ENCODE results near the gene CDKAL1. TPM values are rescaled to one million over a fixed set of nuclear protein-coding genes. Genes with fewer than 3 reads are reported as not detected.

CDKAL1 gene
- total RNA-seq, 1 experiment from 2014 or later: 16.1 TPM

GRCh38 chr6:21083708-21084107 is 549.5 kb downstream of the CDKAL1 start:
- Histone ChIP-seq H3K27me3 (ENCODE audit: insufficient read depth, low read depth) (no peaks in the 10 kb centered on the region), H3F3A (ENCODE audit: insufficient read depth, low read depth) (no peaks in the 10 kb centered on the region), H3K27ac (no peak overlapping the region), H3K4me2 (no peak overlapping the region), H4K20me1 (ENCODE audit: insufficient read depth) (no peaks in the 10 kb centered on the region), H3K36me3 (ENCODE audit: low read depth) (no peaks in the 10 kb centered on the region), H2AFZ (no peak overlapping the region), H3K9me3 (ENCODE audit: insufficient read depth, low read depth) (no peaks in the 10 kb centered on the region), H3K79me2 (ENCODE audit: low read depth) (no peaks in the 10 kb centered on the region), H3K4me1 (replicated peaks; ENCODE audit: insufficient read depth) (no peaks in the 10 kb centered on the region), H3K4me3 (no peak overlapping the region), H3K9me2 (ENCODE audit: insufficient read depth) (no peaks in the 10 kb centered on the region)
- no TSS peak for BruUV-seq (replicated peaks)
- ChIA-PET POLR2A (ENCODE audit: unreplicated experiment) (no interaction called here), CTCF (no interaction called here)
- TF ChIP-seq CTCF (conservative IDR thresholded peaks at IDR 0.05): no peak
- no peak for TF ChIP-seq EZH2 (IDR thresholded peaks at IDR 0.05; ENCODE audit: low read depth)
- intact Hi-C loops (cut with micrococcal nuclease; ENCODE audit: unreplicated experiment): no loop called here
- DNase-seq: no peak

DNA sequence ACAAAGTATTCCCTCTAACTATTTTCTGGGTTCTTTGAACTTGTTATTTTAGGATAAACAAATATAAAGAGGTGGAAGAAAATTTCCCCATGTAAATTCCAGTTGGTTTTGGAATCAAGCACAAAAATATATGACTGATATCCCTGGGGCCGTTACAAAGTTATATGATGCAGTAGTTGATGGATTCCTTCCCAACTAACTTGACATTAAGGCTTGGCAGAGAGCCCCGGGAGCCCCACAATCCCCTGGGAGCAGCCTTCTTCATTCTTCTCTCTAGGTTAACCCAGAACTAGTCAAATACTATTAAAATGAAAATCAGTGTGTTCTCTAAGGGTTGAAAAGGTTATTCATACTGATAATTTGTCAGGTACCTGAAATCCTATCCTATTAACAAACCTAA is 550.4 kb downstream of the CDKAL1 start:
- no peaks in the 10 kb centered on the region for H4K20me1 ChIP-seq (ENCODE audit: insufficient read depth)
- TF ChIP-seq CTCF (conservative IDR thresholded peaks at IDR 0.05) (no peak), EZH2 (IDR thresholded peaks at IDR 0.05; ENCODE audit: low read depth) (no peak)
- ChIA-PET CTCF (no interaction called here), POLR2A (ENCODE audit: unreplicated experiment) (no interaction called here)
- no peaks in the 10 kb centered on the region for H3K79me2 ChIP-seq (ENCODE audit: low read depth)
- no peaks in the 10 kb centered on the region for H3K27me3 ChIP-seq (ENCODE audit: insufficient read depth, low read depth)
- intact Hi-C loops (cut with micrococcal nuclease; ENCODE audit: unreplicated experiment): no loop called here
- no peaks in the 10 kb centered on the region for H3K9me3 ChIP-seq (ENCODE audit: insufficient read depth, low read depth)
- H3K4me2 ChIP-seq: no peak overlapping the region
- no peaks in the 10 kb centered on the region for H3K36me3 ChIP-seq (ENCODE audit: low read depth)
- no TSS peak for BruUV-seq (replicated peaks)
- no peak for DNase-seq
- H3K27ac ChIP-seq: no peak overlapping the region
- no peaks in the 10 kb centered on the region for H3K9me2 ChIP-seq (ENCODE audit: insufficient read depth)
- H3K4me1 ChIP-seq (replicated peaks; ENCODE audit: insufficient read depth): no peaks in the 10 kb centered on the region
- H3K4me3 ChIP-seq: no peak overlapping the region
- no peaks in the 10 kb centered on the region for H3F3A ChIP-seq (ENCODE audit: insufficient read depth, low read depth)
- no peak overlapping the region for H2AFZ ChIP-seq

DNA sequence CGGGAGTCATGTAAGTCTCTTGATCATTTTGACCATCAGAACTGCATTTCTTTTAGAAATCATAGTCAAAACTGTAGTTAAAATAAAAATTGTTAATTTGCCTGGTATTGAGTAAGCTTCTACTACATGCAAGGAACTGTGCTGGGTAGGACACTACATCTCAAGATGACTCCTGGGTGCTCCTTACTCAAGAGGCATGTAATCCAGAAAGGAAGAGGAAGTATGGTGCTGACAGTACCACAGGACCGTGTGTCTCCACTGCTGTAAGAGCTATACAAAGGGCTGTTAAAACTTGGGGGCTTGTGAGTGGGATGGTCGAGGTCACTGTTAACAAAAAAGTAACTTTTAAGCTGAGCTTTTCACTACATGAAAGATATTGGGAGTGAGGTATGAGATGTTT is 551.0 kb downstream of the CDKAL1 start:
- H3K9me2 ChIP-seq (ENCODE audit: insufficient read depth): no peaks in the 10 kb centered on the region
- H3K9me3 ChIP-seq (ENCODE audit: insufficient read depth, low read depth): no peaks in the 10 kb centered on the region
- H3K27ac ChIP-seq: no peak overlapping the region
- POLR2A ChIA-PET (ENCODE audit: unreplicated experiment): no interaction called here
- no peaks in the 10 kb centered on the region for H4K20me1 ChIP-seq (ENCODE audit: insufficient read depth)
- no peak overlapping the region for H3K4me2 ChIP-seq
- no peaks in the 10 kb centered on the region for H3K4me1 ChIP-seq (replicated peaks; ENCODE audit: insufficient read depth)
- no peaks in the 10 kb centered on the region for H3K27me3 ChIP-seq (ENCODE audit: insufficient read depth, low read depth)
- H2AFZ ChIP-seq: no peak overlapping the region
- CTCF ChIA-PET: no interaction called here
- H3K79me2 ChIP-seq (ENCODE audit: low read depth): no peaks in the 10 kb centered on the region
- TF ChIP-seq CTCF (conservative IDR thresholded peaks at IDR 0.05) (no peak), EZH2 (IDR thresholded peaks at IDR 0.05; ENCODE audit: low read depth) (no peak)
- no peaks in the 10 kb centered on the region for H3K36me3 ChIP-seq (ENCODE audit: low read depth)
- DNase-seq: no peak
- no peak overlapping the region for H3K4me3 ChIP-seq
- intact Hi-C loops (cut with micrococcal nuclease; ENCODE audit: unreplicated experiment): no loop called here
- BruUV-seq (replicated peaks): no TSS peak
- H3F3A ChIP-seq (ENCODE audit: insufficient read depth, low read depth): no peaks in the 10 kb centered on the region
